Bronchial epithelial cell (primary cell): ENCODE data around the gene RNF130. TPM values are rescaled to one million over a fixed set of nuclear protein-coding genes. Genes with fewer than 3 reads are reported as not detected.

Experiments used
- DNase-seq: peaks from one replicate; pipeline ENCODE4 v3.0.0-alpha.2; 2010; ENCODE audit warnings: low read depth
- FAIRE-seq: peaks from 2 replicates; lab custom pipeline; 2011; peaks lifted over from hg19 to GRCh38; lab: Jason Lieb, UNC
- H3K27me3 ChIP-seq: 2 replicates; pipeline ENCODE4 v1.5.1; 2011; ENCODE audit warnings: low read length; ENCODE audit not compliant: control insufficient read depth, insufficient read depth
- H3K36me3 ChIP-seq: 2 replicates; pipeline ENCODE4 v1.5.1; 2011; ENCODE audit warnings: low read length; ENCODE audit not compliant: control insufficient read depth, insufficient read depth
- H3K4me3 ChIP-seq: 2 replicates; pipeline ENCODE4 v1.5.1; 2011; ENCODE audit warnings: mild to moderate bottlenecking, low read depth, low read length, control low read depth
- total RNA-seq: library from RNA; depleted of rRNA; stranded (reverse); fragments of >200 nt; gene quantifications from 2 replicates; pipeline ENCODE4 v1.2.1, GENCODE V29; 2014
- TF ChIP-seq, protein P1 (sequence below): IDR thresholded peaks from 2 replicates; pipeline ENCODE4 v1.5.1; 2011; ENCODE audit warnings: mild to moderate bottlenecking, moderate library complexity, low read length, control low read depth, inconsistent platforms; ENCODE audit not compliant: insufficient read depth, severe bottlenecking

The RNF130 gene
- total RNA-seq, 1 donor from 2014 or later, result 16.8 TPM

DNA sequence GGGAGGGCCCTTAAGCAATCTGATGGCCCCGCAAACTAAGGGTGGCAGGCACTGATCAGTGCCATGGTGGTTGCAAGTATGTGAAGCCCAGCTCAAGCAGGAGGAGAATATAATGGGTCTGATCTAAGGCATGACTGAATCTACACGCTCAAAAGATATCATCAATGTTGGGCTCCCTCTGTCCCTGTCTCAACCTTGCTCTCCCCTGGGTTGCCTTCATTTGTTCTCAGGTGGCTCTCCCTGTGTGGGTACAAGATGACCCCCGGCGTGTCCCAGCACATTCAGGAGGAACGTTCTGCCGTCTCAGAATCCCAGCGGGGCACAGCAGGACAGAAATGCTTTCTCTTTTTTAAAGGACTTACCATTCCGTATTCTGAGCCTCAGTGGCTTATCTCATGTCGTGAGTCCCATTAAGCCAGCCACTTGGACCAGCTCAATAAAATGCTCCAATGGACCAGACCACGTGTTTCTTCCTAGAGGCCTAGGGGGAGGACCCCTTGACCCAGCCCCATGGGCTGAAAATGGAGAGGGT is 12.0 kb upstream of the RNF130 start:
- H3K4me3 ChIP-seq, result no peak overlapping the region
- no peaks in the 10 kb centered on the region for H3K27me3 ChIP-seq
- FAIRE-seq (peak; percentile 43), DNase-seq (no peak)
- H3K36me3 ChIP-seq, result no peaks in the 10 kb centered on the region
- TF ChIP-seq, protein P1, sequence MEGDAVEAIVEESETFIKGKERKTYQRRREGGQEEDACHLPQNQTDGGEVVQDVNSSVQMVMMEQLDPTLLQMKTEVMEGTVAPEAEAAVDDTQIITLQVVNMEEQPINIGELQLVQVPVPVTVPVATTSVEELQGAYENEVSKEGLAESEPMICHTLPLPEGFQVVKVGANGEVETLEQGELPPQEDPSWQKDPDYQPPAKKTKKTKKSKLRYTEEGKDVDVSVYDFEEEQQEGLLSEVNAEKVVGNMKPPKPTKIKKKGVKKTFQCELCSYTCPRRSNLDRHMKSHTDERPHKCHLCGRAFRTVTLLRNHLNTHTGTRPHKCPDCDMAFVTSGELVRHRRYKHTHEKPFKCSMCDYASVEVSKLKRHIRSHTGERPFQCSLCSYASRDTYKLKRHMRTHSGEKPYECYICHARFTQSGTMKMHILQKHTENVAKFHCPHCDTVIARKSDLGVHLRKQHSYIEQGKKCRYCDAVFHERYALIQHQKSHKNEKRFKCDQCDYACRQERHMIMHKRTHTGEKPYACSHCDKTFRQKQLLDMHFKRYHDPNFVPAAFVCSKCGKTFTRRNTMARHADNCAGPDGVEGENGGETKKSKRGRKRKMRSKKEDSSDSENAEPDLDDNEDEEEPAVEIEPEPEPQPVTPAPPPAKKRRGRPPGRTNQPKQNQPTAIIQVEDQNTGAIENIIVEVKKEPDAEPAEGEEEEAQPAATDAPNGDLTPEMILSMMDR, result no peak

DNA sequence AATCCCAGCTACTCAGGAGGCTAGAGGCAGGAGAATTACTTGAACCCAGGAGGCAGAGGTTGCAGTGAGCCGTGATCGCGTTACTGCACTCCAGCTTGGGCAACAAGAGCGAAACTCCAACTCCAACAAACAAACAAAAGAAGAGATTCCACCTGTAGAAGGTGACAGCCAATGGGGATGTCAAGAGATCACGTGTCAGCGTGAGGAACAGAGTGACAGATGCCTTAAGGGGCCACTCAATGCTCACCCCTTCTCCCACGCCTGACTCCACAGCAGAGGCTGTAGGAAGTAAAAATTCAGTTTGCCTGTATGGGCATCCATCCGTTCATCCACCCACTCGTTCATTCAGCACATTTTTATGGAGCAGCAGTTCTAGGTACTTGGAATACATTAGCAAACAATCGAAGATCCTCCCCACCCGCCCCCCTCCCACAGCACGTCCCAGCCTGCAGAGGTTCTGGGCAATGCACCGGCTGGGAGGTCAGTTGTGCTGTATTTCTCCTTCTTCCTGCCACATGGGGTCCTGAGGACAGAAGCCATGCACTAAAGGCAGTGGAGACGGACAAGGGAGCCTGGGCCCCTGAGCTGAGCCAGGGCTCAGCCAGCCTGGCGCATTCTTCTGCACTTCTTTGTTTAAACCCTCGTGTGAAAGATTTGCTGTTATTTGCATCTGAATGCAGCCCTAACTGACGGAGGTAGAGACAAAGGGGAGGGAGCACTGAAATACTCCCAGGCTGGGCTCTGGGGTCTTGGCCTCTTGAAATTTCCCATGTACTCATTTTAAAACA is 11.3 kb upstream of the RNF130 start:
- DNase-seq (no peak), FAIRE-seq (no peak)
- no peaks in the 10 kb centered on the region for H3K36me3 ChIP-seq
- TF ChIP-seq, protein P1, result no peak
- H3K4me3 ChIP-seq, result no peak overlapping the region
- H3K27me3 ChIP-seq, result no peaks in the 10 kb centered on the region

DNA sequence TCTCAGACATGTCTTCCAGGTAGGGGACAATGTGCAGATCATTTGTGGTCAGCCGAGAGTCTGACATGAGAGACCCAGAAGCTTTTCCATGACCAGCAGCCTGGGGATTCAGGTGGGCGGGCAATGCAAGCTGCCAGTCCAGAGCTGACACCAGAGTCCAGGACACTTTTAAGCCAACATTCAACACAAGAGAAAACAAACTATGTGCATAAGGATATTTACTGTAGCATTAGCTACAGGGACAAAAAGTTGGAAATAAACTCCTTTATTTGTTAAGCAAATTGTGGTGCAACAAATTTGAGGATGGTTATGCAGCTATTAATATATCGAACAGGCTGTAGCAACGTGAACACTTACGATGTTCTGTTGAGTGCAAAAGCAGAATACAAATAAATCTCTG is 9.9 kb upstream of the RNF130 start:
- FAIRE-seq, result no peak

DNA sequence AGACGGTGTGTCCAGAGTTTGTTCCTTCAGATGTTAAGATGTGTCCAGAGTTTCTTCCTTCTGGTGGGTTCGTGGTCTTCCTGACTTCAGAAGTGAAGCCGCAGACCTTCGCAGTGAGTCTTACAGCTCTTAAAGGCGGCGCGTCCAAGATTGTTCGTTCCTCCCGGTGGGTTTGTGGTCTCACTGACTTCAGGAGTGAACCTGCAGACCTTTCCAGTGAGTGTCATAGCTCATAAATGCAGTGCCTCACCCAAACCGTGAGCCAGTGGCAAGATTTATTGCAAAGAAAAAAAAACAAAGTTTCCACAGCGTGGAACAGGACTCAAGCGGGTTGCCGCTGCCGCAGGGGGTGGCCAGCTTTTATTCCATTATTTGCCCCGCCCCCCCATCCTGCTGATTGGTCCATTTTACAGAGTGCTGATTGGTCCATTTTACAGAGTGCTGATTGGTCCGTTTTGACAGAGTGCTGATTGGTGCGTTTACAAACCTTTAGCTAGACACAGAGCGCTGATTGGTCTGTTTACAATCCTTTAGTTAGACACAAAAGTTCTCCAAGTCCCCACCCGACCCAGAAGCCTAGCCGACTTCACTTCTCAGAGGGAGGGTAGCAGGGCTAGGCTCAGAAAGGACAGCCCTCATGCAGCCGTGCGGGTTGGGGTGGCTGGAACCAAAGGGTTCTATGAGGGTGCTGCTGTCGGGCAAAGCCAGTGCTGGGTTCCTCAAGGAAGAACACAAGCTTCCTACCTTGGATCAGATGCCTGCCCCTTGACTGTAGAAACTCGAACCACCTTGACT is 9.1 kb upstream of the RNF130 start:
- DNase-seq (no peak), FAIRE-seq (no peak)
- Histone ChIP-seq H3K27me3 (no peaks in the 10 kb centered on the region), H3K4me3 (no peak overlapping the region), H3K36me3 (no peaks in the 10 kb centered on the region)
- TF ChIP-seq, protein P1, result no peak

More for the DNA sequence above, 9.9 kb upstream of the RNF130 start:
- Histone ChIP-seq H3K36me3 (no peaks in the 10 kb centered on the region), H3K27me3 (no peaks in the 10 kb centered on the region), H3K4me3 (no peak overlapping the region)
- DNase-seq, result no peak
- TF ChIP-seq, protein P1, result no peak

DNA sequence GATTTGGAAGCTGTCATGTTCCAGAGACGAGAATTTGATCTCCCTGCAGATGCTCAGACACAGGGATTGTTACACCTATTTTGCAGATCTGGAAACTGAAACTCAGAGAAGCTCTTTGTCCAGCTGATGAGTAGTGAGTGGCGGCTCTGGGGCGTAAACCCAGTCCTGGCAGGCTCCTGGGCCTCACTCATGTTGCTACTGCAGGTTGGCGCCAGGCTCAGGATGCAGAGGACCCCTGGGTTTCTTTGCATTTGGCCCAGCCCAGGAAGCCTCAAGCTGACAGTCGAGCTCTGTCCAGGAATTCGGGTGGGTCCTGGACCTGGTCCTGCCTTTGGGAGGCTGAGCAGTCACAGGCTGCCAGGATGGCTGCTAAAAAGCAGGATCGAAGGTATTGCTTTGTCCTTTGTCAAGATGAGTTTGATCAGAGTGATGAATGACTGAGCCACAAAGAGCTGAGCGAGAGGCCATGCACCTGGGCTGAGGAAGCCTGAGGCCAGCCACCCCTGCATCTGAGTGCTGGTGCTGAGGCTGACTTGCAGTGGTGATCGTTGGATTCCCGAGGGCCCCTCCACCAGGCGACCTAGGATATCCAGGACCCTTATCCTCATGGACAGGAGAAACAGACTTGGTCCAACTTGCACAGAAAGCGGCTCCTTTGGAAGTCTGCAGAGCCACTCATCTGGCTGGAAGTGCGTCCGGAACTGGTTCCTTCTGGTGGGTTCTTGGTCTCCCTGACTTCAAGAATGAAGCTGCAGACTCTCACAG is 8.3 kb upstream of the RNF130 start:
- H3K36me3 ChIP-seq, result no peaks in the 10 kb centered on the region
- TF ChIP-seq, protein P1, result no peak
- no peak overlapping the region for H3K4me3 ChIP-seq
- DNase-seq (no peak), FAIRE-seq (no peak)
- no peaks in the 10 kb centered on the region for H3K27me3 ChIP-seq
